B cell (primary cell): ENCODE data around the gene SIX5.

Experiments
- EZH2 ChIP-seq: IDR thresholded peaks from 2 replicates; pipeline ENCODE4 v1.6.1; 2012; ENCODE audit warnings: borderline replicate concordance, low read depth, mild to moderate bottlenecking, moderate library complexity, low read length; ENCODE audit not compliant: insufficient read depth, poor library complexity, severe bottlenecking
- TF ChIP-seq, protein P1 (sequence below): fragments of 200-600 bp; IDR thresholded peaks from one replicate; pipeline ENCODE4 v1.8.0; 2022; ENCODE audit warnings: antibody characterized with exemption, mild to moderate bottlenecking

DNA sequence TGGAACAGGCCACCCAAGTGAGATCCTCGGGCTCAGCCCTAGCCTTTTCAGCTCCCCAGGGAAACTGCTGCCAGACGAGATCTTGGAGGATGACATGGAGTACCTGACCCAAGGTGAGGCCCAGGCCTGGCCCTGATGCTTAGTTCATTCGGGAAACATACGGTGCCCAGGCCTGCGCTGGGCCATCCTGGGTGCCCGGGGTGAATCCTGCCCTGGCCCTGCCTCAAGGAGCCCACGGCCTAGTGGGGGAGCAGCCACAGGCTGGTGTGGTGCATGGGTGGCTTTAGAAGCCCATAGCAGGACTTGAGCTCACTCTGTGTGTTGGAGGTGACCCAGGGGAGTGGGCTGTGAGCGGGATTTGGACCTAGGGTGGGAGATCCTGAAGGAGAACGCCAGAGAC lies 10.1 kb downstream of the SIX5 start:
- TF ChIP-seq, protein P1, sequence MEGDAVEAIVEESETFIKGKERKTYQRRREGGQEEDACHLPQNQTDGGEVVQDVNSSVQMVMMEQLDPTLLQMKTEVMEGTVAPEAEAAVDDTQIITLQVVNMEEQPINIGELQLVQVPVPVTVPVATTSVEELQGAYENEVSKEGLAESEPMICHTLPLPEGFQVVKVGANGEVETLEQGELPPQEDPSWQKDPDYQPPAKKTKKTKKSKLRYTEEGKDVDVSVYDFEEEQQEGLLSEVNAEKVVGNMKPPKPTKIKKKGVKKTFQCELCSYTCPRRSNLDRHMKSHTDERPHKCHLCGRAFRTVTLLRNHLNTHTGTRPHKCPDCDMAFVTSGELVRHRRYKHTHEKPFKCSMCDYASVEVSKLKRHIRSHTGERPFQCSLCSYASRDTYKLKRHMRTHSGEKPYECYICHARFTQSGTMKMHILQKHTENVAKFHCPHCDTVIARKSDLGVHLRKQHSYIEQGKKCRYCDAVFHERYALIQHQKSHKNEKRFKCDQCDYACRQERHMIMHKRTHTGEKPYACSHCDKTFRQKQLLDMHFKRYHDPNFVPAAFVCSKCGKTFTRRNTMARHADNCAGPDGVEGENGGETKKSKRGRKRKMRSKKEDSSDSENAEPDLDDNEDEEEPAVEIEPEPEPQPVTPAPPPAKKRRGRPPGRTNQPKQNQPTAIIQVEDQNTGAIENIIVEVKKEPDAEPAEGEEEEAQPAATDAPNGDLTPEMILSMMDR, result no peak
- no peak for TF ChIP-seq EZH2
